HCT116 (cell line): ENCODE data around the gene ATP4A.

ENCODE experiments used
- ATF3 ChIP-seq: IDR thresholded peaks from 2 replicates; pipeline ENCODE4 v1.6.1; 2012
- CTCF ChIP-seq, 3 experiments: fragments of 200-600 bp in 1 of 3; sonication (generic) in 1 of 3; IDR thresholded peaks in 2 of 3; conservative IDR thresholded peaks in 1 of 3; 2 replicates each; pipeline ENCODE4 v1.5.1; 2012 to 2017; ENCODE audit warnings: low read depth in 2 of 3, low read length in 2 of 3, antibody characterized with exemption in 1 of 3, borderline replicate concordance in 1 of 3, control low read depth in 1 of 3, mild to moderate bottlenecking in 1 of 3, mixed read lengths in 1 of 3, mixed run types in 1 of 3, moderate library complexity in 1 of 3; ENCODE audit not compliant: insufficient read depth in 1 of 3
- EZH2 ChIP-seq: fragments of 200-600 bp; sonication (generic); IDR thresholded peaks from 2 replicates; pipeline ENCODE4 v1.6.1; 2017; ENCODE audit warnings: antibody characterized with exemption, mixed run types
- EZH2phosphoT487 ChIP-seq: fragments of 200-600 bp; IDR thresholded peaks from 2 replicates; pipeline ENCODE4 v1.6.1; 2018; ENCODE audit warnings: antibody characterized with exemption, borderline replicate concordance
- POLR2A ChIP-seq: IDR thresholded peaks from 2 replicates; pipeline ENCODE4 v1.7.0; 2011; ENCODE audit warnings: borderline replicate concordance; ENCODE audit not compliant: insufficient read depth, insufficient read length; ENCODE audit errors: extremely low read depth
- SP1 ChIP-seq: IDR thresholded peaks from 2 replicates; pipeline ENCODE4 v1.6.1; 2012; ENCODE audit warnings: low read depth
- SRF ChIP-seq: IDR thresholded peaks from 2 replicates; pipeline ENCODE4 v1.6.1; 2012; ENCODE audit warnings: low read depth

- TF ChIP-seq CTCF (IDR thresholded peaks at IDR 0.05 in 2 of 3, conservative IDR thresholded peaks at IDR 0.05 in 1 of 3; ENCODE audit: borderline replicate concordance in 1 of 3, insufficient read depth in 1 of 3, low read depth in 2 of 3, low read length in 2 of 3) = no peak
- TF ChIP-seq EZH2phosphoT487 = no peak
- TF ChIP-seq EZH2 = no peak
- TF ChIP-seq ATF3 = no peak
- no peak for TF ChIP-seq SRF
- TF ChIP-seq POLR2A = no peak
- no peak for TF ChIP-seq SP1
Observed at GRCh38 chr19:35549879-35550523, 13.5 kb downstream of the ATP4A start.
